Measurements from ENCODE around the gene RTL1.

DNA sequence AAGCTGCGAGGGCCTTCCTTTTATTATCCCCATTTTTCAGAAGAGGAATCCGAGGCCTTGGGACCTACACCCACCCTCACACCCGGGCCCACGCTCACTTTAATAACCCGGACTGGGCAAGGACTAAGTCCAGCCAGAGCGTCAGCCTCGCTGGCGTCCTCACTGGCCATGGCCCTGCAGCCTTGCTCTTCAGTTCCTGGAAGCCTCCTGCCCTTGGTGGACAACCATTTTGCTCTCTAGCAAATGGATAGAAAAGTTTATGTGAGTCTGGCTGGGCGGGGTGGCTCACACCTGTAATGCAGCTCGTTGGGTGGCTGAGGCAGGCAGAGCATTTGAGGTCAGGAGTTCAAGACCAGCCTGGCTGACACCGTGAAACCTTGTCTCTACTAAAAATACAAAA lies 9.8 kb downstream of the RTL1 start:
- TF ChIP-seq EZH2phosphoT487 (IDR thresholded peaks at IDR 0.05; ENCODE audit: insufficient read depth, low read depth), result no peak
- no peak for TF ChIP-seq EZH2 (IDR thresholded peaks at IDR 0.05; ENCODE audit: insufficient read depth, poor library complexity, severe bottlenecking)

All from GM23248 (cell line).